HL-60 (cell line): ENCODE results near the gene ECM2.

Source experiments
- DNase-seq, 2 experiments: peaks; one replicate each; pipeline ENCODE4 v3.0.0-alpha.2; 2010 to 2020; ENCODE audit warnings: low read depth in 1 of 2, low spot score in 1 of 2
- H3K27ac ChIP-seq: fragments of 250-450 bp; sonication (Bioruptor Pico); replicated peaks from 2 replicates; pipeline ENCODE4 v1.5.1; 2020; ENCODE audit warnings: mild to moderate bottlenecking, moderate library complexity
- H3K27me3 ChIP-seq: fragments of 250-450 bp; sonication (Bioruptor Pico); 2 replicates; pipeline ENCODE4 v1.5.1; 2021; ENCODE audit warnings: mild to moderate bottlenecking, moderate library complexity; ENCODE audit not compliant: insufficient read depth, poor library complexity, severe bottlenecking
- H3K4me3 ChIP-seq: replicated peaks from 2 replicates; pipeline ENCODE4 v1.5.1; 2011; ENCODE audit warnings: mild to moderate bottlenecking, control low read depth, low read length; ENCODE audit not compliant: insufficient read depth
- GABPA ChIP-seq: IDR thresholded peaks from 2 replicates; pipeline ENCODE4 v1.6.1; 2012; ENCODE audit warnings: low read depth
- POLR2AphosphoS5 ChIP-seq: IDR thresholded peaks from 2 replicates; pipeline ENCODE4 v1.6.1; 2012; ENCODE audit warnings: low read depth
- SPI1 ChIP-seq: IDR thresholded peaks from 2 replicates; pipeline ENCODE4 v1.6.1; 2012; ENCODE audit warnings: low read depth, mild to moderate bottlenecking, borderline replicate concordance
- TF ChIP-seq, protein P1 (sequence below): IDR thresholded peaks from one replicate; pipeline ENCODE4 v1.5.1; 2011; ENCODE audit warnings: low read length, control low read depth, inconsistent platforms; ENCODE audit not compliant: insufficient read depth
- TF ChIP-seq, protein P2 (sequence below): IDR thresholded peaks from 2 replicates; pipeline ENCODE4 v1.6.1; 2012; ENCODE audit warnings: low read depth; ENCODE audit not compliant: insufficient replicate concordance

ECM2 gene

DNA sequence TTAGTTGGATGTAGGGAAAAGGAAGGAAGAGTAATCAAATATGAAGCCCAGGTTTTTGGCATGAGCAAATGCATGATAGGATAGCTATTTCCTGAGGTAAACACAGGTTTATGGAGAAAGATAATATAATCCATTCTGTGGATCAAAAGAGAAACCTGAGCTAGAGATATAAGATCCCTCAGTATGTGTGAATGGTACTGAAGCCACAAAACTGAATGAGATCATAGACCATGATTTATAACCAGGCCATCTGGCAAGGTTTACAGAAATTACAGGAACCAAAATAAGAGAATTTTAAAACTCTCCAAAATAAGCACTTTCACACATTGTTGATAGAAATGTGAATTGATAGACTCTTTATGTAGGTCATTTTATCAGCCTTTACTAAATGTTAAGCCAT is 28.7 kb upstream of the ECM2 start:
- DNase-seq, result no peak

DNA sequence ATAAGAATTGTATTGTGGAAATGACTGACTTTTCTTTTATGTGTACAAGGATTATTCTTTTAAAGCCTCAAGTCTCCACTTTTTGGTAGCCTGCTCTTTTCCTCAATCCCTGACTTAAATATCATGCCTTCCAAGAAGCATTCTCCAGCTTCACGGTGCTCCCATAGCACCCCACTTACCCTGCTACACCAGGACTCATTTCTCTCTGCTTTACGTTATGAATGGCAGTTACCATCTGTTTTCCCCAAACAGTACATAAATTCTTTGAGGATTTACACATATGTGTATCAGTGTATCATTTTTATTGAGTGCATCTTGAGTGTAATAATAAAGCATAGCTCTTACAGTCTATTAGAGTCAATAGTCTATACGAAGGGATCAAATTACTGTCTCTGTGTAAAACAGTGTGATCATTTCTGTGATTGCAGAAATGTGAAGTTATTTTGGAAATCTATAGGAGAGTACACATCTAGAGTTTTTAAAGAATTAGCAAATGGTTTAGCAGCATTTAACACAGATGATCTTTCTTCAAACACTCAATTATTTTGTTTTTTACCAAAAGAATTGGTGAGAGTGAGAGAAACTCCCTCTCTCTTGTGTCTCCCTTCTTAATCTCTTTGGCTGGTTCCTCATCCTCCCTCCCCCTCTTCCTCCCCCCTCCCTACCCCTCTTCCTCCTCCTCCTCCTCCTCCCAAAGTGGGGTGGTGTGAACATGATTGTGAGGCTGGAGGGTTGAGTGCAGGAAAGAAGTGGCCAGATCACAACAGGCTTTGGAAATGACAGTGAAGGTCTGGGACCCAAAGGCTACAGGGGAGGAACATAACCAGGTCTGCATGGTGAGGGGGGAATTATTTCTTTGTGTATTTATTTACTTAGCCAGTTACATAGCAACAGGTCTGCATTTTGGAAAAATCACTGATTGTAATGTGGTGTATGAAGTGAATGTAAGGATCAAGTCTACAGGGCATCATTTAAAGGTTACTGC is 27.6 kb upstream of the ECM2 start:
- Histone ChIP-seq H3K27me3 (no peaks in the 10 kb centered on the region), H3K4me3 (no peak overlapping the region), H3K27ac (no peak overlapping the region)
- TF ChIP-seq GABPA (no peak), SPI1 (no peak), POLR2AphosphoS5 (no peak)
- TF ChIP-seq, protein P1, sequence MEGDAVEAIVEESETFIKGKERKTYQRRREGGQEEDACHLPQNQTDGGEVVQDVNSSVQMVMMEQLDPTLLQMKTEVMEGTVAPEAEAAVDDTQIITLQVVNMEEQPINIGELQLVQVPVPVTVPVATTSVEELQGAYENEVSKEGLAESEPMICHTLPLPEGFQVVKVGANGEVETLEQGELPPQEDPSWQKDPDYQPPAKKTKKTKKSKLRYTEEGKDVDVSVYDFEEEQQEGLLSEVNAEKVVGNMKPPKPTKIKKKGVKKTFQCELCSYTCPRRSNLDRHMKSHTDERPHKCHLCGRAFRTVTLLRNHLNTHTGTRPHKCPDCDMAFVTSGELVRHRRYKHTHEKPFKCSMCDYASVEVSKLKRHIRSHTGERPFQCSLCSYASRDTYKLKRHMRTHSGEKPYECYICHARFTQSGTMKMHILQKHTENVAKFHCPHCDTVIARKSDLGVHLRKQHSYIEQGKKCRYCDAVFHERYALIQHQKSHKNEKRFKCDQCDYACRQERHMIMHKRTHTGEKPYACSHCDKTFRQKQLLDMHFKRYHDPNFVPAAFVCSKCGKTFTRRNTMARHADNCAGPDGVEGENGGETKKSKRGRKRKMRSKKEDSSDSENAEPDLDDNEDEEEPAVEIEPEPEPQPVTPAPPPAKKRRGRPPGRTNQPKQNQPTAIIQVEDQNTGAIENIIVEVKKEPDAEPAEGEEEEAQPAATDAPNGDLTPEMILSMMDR, result no peak
- TF ChIP-seq, protein P2, sequence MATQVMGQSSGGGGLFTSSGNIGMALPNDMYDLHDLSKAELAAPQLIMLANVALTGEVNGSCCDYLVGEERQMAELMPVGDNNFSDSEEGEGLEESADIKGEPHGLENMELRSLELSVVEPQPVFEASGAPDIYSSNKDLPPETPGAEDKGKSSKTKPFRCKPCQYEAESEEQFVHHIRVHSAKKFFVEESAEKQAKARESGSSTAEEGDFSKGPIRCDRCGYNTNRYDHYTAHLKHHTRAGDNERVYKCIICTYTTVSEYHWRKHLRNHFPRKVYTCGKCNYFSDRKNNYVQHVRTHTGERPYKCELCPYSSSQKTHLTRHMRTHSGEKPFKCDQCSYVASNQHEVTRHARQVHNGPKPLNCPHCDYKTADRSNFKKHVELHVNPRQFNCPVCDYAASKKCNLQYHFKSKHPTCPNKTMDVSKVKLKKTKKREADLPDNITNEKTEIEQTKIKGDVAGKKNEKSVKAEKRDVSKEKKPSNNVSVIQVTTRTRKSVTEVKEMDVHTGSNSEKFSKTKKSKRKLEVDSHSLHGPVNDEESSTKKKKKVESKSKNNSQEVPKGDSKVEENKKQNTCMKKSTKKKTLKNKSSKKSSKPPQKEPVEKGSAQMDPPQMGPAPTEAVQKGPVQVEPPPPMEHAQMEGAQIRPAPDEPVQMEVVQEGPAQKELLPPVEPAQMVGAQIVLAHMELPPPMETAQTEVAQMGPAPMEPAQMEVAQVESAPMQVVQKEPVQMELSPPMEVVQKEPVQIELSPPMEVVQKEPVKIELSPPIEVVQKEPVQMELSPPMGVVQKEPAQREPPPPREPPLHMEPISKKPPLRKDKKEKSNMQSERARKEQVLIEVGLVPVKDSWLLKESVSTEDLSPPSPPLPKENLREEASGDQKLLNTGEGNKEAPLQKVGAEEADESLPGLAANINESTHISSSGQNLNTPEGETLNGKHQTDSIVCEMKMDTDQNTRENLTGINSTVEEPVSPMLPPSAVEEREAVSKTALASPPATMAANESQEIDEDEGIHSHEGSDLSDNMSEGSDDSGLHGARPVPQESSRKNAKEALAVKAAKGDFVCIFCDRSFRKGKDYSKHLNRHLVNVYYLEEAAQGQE, result no peak
- no peak for DNase-seq

More for the DNA sequence above, 28.7 kb upstream of the ECM2 start:
- TF ChIP-seq, protein P2, result no peak
- Histone ChIP-seq H3K27ac (no peak overlapping the region), H3K27me3 (no peaks in the 10 kb centered on the region), H3K4me3 (no peak overlapping the region)

DNA sequence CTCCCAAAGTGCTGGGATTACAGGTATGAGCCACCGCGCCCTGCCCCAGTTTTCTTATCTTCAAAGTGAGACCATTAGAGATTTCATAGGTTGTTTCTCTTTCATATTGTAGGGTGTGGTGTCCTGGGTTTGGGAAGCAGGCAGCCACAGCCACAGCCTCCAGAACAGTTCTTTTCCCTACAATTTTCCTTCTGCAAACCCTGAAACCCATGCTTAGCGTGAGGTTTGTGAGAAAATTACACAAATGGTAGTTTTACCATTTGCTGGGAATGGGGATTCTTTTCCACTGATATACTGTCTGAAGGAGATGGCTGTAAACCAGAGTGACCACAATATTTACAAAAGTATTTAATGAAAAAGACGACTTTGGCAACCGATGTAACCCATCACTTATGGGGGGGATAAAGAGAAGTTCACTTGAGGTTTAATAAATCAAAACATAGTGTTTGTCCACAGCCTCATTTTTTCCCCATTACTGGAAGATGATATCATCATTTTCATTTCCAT is 26.7 kb upstream of the ECM2 start:
- no peaks in the 10 kb centered on the region for H3K27me3 ChIP-seq
- TF ChIP-seq POLR2AphosphoS5, result no peak
- TF ChIP-seq SPI1, result no peak
- TF ChIP-seq, protein P2, result no peak
- no peak for DNase-seq
- H3K4me3 ChIP-seq, result no peak overlapping the region
- H3K27ac ChIP-seq, result no peak overlapping the region
